Measurements from ENCODE around the gene IL17C.

The IL17C gene

DNA sequence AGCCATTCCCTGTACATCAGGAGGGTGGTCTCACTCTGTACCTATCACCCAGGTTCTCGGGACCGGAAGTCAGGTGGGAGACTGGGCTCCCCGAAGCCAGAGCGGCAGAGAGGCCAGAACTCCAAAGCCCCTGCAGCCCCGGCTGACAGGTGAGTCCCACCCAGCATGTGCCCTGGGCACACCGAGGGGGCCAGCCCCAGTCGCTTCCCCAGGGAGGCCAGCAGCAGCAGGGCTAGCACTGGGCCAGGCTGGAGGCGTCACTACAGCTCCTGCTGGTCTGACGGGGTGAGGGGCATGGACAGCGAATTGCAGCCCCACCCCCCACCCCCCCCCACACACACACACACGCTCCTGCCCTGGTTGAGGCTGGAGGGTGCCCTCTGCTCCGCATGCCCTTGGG is 7.9 kb upstream of the IL17C start:
- H3K27me3 ChIP-seq = peaks cover 0 to 18% of the 10 kb centered on the region in 2 donors
- H3K9me3 ChIP-seq = no peaks in the 10 kb centered on the region
- intact Hi-C loops (cut with DNase I; ENCODE audit: low total_unique reads) = no loop called here
- H3K36me3 ChIP-seq = peaks cover 63 to 81% (median 70%) of the 10 kb centered on the region in 3 donors
- DNase-seq = no peak
- no peak overlapping the region for H3K4me3 ChIP-seq
- no peak for TF ChIP-seq CTCF (IDR thresholded peaks at IDR 0.05)
- peaks cover 0 to 16% (median 14%) of the 10 kb centered on the region in 4 donors for H3K4me1 ChIP-seq
- H3K27ac ChIP-seq = no peak overlapping the region

DNA sequence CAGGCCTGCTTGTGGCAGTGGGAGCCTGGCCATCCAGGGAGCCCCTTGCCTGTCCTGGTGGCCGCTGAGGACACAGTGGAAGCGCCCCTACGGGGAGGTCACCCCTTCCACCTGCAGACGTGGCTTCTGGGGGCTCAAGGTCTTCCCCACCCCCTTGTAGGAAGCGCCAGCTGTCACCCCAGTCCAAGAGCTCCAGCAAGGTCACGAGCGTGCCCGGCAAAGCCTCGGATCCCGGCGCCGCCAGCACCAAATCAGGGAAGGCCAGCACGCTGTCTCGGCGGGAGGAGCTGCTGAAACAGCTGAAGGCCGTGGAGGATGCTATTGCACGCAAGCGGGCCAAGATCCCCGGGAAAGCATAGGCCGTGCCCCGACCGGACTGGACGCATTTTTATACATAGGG is 7.4 kb upstream of the IL17C start:
- H3K36me3 ChIP-seq = peaks cover 58 to 76% (median 68%) of the 10 kb centered on the region in 3 donors
- H3K9me3 ChIP-seq = no peaks in the 10 kb centered on the region
- peaks cover 0 to 22% of the 10 kb centered on the region in 2 donors for H3K27me3 ChIP-seq
- TF ChIP-seq CTCF (IDR thresholded peaks at IDR 0.05) = no peak
- H3K4me1 ChIP-seq = peaks cover 0 to 16% (median 14%) of the 10 kb centered on the region in 4 donors
- no peak overlapping the region for H3K27ac ChIP-seq
- intact Hi-C loops (cut with DNase I; ENCODE audit: low total_unique reads) = no loop called here
- no peak overlapping the region for H3K4me3 ChIP-seq
- DNase-seq = no peak

- no peak overlapping the region for H3K4me3 ChIP-seq
- TF ChIP-seq CTCF (IDR thresholded peaks at IDR 0.05) = no peak
- H3K36me3 ChIP-seq = peaks cover 54 to 72% (median 68%) of the 10 kb centered on the region in 3 donors
- no peak overlapping the region for H3K27ac ChIP-seq
- peaks cover 0 to 16% (median 14%) of the 10 kb centered on the region in 4 donors for H3K4me1 ChIP-seq
- DNase-seq = no peak
- H3K27me3 ChIP-seq = peaks cover 0 to 26% of the 10 kb centered on the region in 2 donors
- H3K9me3 ChIP-seq = no peaks in the 10 kb centered on the region
- intact Hi-C loops (cut with DNase I; ENCODE audit: low total_unique reads) = no loop called here
Observed at GRCh38 chr16:88631384-88631783, 7.0 kb upstream of the IL17C start.

- intact Hi-C loops (cut with DNase I; ENCODE audit: low total_unique reads) = no loop called here
- Histone ChIP-seq H3K9me3 (no peaks in the 10 kb centered on the region), H3K27ac (no peak overlapping the region), H3K4me1 (peaks cover 0 to 16% (median 14%) of the 10 kb centered on the region in 4 donors), H3K27me3 (peaks cover 0 to 33% of the 10 kb centered on the region in 2 donors), H3K4me3 (no peak overlapping the region), H3K36me3 (peaks cover 48 to 65% (median 63%) of the 10 kb centered on the region in 3 donors)
- no peak for TF ChIP-seq CTCF (IDR thresholded peaks at IDR 0.05)
- no peak for DNase-seq
Observed at GRCh38 chr16:88631920-88632586, 6.3 kb upstream of the IL17C start.

GRCh38 chr16:88632587-88632930 is 5.8 kb upstream of the IL17C start:
- H3K27ac ChIP-seq = no peak overlapping the region
- peaks cover 0 to 36% of the 10 kb centered on the region in 2 donors for H3K27me3 ChIP-seq
- no peak overlapping the region for H3K4me3 ChIP-seq
- no peaks in the 10 kb centered on the region for H3K9me3 ChIP-seq
- DNase-seq = no peak
- peaks cover 43 to 60% (median 58%) of the 10 kb centered on the region in 3 donors for H3K36me3 ChIP-seq
- intact Hi-C loops (cut with DNase I; ENCODE audit: low total_unique reads) = no loop called here
- no peak for TF ChIP-seq CTCF (IDR thresholded peaks at IDR 0.05)
- H3K4me1 ChIP-seq = peaks cover 0 to 16% (median 14%) of the 10 kb centered on the region in 4 donors
